ENCODE data around the gene PHLDA3. TPM values are rescaled to one million over a fixed set of nuclear protein-coding genes. Genes with fewer than 3 reads are reported as not detected.

Gene PHLDA3
- total and polyA plus RNA-seq, 2 of the 4 experiments (the other 2 are of a cell fraction): 41.6 to 102 TPM

DNA sequence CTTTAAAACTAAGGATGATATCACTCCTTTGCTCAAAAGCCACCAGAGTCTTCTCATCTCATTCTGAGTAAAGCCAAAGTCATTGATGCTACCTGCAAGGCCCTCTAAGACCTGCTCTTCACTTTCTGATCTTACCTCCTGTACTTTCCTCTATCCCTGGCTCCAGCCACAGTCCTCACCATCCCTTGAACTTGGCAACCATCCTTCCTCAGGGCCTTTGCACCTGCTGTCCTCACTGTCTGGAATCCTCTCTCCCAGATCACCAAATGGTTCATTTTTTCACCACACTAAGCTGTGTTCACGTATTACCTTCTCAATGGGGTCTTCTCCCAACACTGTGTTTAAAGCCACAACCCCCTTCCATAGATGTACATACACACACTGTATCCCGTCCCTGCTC, 4.3 kb upstream of the PHLDA3 start:
- Histone ChIP-seq H2BK20ac (ENCODE audit: low read depth, low read length) (no peak overlapping the region), H3K27ac (ENCODE audit: insufficient read depth, low read length) (no peak overlapping the region), H3K4me1 (ENCODE audit: control insufficient read depth, insufficient read depth, low read length) (peaks cover 19% of the 10 kb centered on the region), H4K5ac (ENCODE audit: low read depth, low read length) (no peak overlapping the region), H3K36me3 (ENCODE audit: control insufficient read depth, insufficient read depth, low read length) (no peaks in the 10 kb centered on the region), H3K79me1 (ENCODE audit: low read depth in 1 of 2, low read length in 2 of 2) (peaks cover 5 to 19% of the 10 kb centered on the region in 2 experiments; a peak in 2 of 4 replicates), H2BK120ac (ENCODE audit: low read depth, low read length) (no peak overlapping the region), H2AK9ac (replicated peaks; ENCODE audit: low read depth, low read length, poor library complexity) (no peak overlapping the region), H3K14ac (replicated peaks; ENCODE audit: low read depth, low read length) (no peak overlapping the region), H3K4me3 (ENCODE audit: insufficient read depth, low read depth, low read length) (no peak overlapping the region), H2BK15ac (ENCODE audit: low read depth, low read length) (no peak overlapping the region), H2AFZ (replicated peaks; ENCODE audit: low read length, poor library complexity) (no peak overlapping the region), H3K4ac (ENCODE audit: low read depth, low read length) (no peak overlapping the region), H3K27me3 (ENCODE audit: control insufficient read depth, insufficient read depth, low read length) (no peaks in the 10 kb centered on the region), H3K9me3 (ENCODE audit: control insufficient read depth, insufficient read depth, low read length) (no peaks in the 10 kb centered on the region), H2AK5ac (ENCODE audit: low read depth, low read length) (peak overlapping the region; percentile 42; the same call in 1 of the 2 replicates), H4K20me1 (ENCODE audit: insufficient read depth, low read length) (no peaks in the 10 kb centered on the region; the same call in 1 of the 2 replicates), H3K23ac (ENCODE audit: low read depth, low read length) (no peak overlapping the region), H3K56ac (ENCODE audit: extremely low read depth, insufficient read depth, low read length) (no peak overlapping the region), H4K91ac (ENCODE audit: insufficient read depth, low read depth, low read length) (no peak overlapping the region), H4K8ac (ENCODE audit: low read depth in 2 of 2, low read length in 2 of 2) (no peak overlapping the region), H3K9ac (ENCODE audit: low read depth, low read length) (no peak overlapping the region), H3K18ac (ENCODE audit: low read depth, low read length) (no peak overlapping the region), H3K9me1 (ENCODE audit: insufficient read depth, low read length) (peaks cover 11% of the 10 kb centered on the region; the same call in 1 of the 2 replicates), H3K4me2 (ENCODE audit: low read depth, low read length) (no peak overlapping the region), H2BK5ac (ENCODE audit: low read depth, low read length, poor library complexity, severe bottlenecking) (no peak overlapping the region)
- DNase-seq (no peak), ATAC-seq (ENCODE audit: low read depth) (no peak)
- dilution Hi-C loops (cut with HindIII; ENCODE audit: low sequenced_read_pairs, unreplicated experiment) (no loop called here), in situ Hi-C loops (cut with MboI; ENCODE audit: low sequenced_read_pairs) (no loop called here), intact Hi-C loops (cut with micrococcal nuclease) (no loop called here)
- TF ChIP-seq BHLHE40 (IDR thresholded peaks at IDR 0.05; ENCODE audit: low read depth, low read length): no peak
- TF ChIP-seq MXI1 (IDR thresholded peaks at IDR 0.05; ENCODE audit: borderline replicate concordance, low read depth, low read length): no peak
- no peak for TF ChIP-seq MAFK (IDR thresholded peaks at IDR 0.05; ENCODE audit: low read depth, low read length)
- TF ChIP-seq CEBPB (IDR thresholded peaks at IDR 0.05; ENCODE audit: low read depth, low read length): no peak
- no peak for TF ChIP-seq NFE2L2 (IDR thresholded peaks at IDR 0.05; ENCODE audit: low read depth, low read length)
- TF ChIP-seq MAZ (IDR thresholded peaks at IDR 0.05; ENCODE audit: borderline replicate concordance, low read depth, low read length): no peak
- no peak for TF ChIP-seq RCOR1 (IDR thresholded peaks at IDR 0.05; ENCODE audit: insufficient replicate concordance, low read length)
- TF ChIP-seq RFX5 (IDR thresholded peaks at IDR 0.05; ENCODE audit: low read depth, low read length): no peak
- no peak for TF ChIP-seq CHD1 (IDR thresholded peaks at IDR 0.05; ENCODE audit: low read depth, low read length)
- no peak for TF ChIP-seq FOS (IDR thresholded peaks at IDR 0.05; ENCODE audit: low read depth, low read length)
- TF ChIP-seq SMC3 (IDR thresholded peaks at IDR 0.05; ENCODE audit: low read depth, low read length): no peak
- TF ChIP-seq, protein P1, sequence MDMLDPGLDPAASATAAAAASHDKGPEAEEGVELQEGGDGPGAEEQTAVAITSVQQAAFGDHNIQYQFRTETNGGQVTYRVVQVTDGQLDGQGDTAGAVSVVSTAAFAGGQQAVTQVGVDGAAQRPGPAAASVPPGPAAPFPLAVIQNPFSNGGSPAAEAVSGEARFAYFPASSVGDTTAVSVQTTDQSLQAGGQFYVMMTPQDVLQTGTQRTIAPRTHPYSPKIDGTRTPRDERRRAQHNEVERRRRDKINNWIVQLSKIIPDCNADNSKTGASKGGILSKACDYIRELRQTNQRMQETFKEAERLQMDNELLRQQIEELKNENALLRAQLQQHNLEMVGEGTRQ (IDR thresholded peaks at IDR 0.05; ENCODE audit: low read depth, low read length): no peak
- TF ChIP-seq, protein P2, sequence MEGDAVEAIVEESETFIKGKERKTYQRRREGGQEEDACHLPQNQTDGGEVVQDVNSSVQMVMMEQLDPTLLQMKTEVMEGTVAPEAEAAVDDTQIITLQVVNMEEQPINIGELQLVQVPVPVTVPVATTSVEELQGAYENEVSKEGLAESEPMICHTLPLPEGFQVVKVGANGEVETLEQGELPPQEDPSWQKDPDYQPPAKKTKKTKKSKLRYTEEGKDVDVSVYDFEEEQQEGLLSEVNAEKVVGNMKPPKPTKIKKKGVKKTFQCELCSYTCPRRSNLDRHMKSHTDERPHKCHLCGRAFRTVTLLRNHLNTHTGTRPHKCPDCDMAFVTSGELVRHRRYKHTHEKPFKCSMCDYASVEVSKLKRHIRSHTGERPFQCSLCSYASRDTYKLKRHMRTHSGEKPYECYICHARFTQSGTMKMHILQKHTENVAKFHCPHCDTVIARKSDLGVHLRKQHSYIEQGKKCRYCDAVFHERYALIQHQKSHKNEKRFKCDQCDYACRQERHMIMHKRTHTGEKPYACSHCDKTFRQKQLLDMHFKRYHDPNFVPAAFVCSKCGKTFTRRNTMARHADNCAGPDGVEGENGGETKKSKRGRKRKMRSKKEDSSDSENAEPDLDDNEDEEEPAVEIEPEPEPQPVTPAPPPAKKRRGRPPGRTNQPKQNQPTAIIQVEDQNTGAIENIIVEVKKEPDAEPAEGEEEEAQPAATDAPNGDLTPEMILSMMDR (conservative IDR thresholded peaks at IDR 0.05; ENCODE audit: low read depth, low read length): no peak
- no peak for TF ChIP-seq RAD21 (IDR thresholded peaks at IDR 0.05; ENCODE audit: low read length)
- TF ChIP-seq, protein P3, sequence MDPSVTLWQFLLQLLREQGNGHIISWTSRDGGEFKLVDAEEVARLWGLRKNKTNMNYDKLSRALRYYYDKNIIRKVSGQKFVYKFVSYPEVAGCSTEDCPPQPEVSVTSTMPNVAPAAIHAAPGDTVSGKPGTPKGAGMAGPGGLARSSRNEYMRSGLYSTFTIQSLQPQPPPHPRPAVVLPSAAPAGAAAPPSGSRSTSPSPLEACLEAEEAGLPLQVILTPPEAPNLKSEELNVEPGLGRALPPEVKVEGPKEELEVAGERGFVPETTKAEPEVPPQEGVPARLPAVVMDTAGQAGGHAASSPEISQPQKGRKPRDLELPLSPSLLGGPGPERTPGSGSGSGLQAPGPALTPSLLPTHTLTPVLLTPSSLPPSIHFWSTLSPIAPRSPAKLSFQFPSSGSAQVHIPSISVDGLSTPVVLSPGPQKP (IDR thresholded peaks at IDR 0.05; ENCODE audit: borderline replicate concordance, low read depth, low read length): no peak
- TF ChIP-seq POLR2A (IDR thresholded peaks at IDR 0.05; ENCODE audit: low read depth, low read length): no peak
- ChIA-PET POLR2A (ENCODE audit: unreplicated experiment) (no interaction called here), CTCF (no interaction called here)
- WGBS, 2 experiments (ENCODE audit: extremely low coverage in 2 of 2, insufficient read length in 1 of 2): 100% methylated on average over 1 of the region's 2 CpGs; no CpG with 5 or more reads in 1 of the 2 experiments
- no TSS peak for BruUV-seq (replicated peaks)
